ENCODE data around the gene TSPAN18. TPM values are rescaled to one million over a fixed set of nuclear protein-coding genes. Genes with fewer than 3 reads are reported as not detected.

TSPAN18 gene
- total and polyA plus RNA-seq, 2 of the 4 experiments (the other 2 are of a cell fraction), result 0.36 to 1.1 TPM

DNA sequence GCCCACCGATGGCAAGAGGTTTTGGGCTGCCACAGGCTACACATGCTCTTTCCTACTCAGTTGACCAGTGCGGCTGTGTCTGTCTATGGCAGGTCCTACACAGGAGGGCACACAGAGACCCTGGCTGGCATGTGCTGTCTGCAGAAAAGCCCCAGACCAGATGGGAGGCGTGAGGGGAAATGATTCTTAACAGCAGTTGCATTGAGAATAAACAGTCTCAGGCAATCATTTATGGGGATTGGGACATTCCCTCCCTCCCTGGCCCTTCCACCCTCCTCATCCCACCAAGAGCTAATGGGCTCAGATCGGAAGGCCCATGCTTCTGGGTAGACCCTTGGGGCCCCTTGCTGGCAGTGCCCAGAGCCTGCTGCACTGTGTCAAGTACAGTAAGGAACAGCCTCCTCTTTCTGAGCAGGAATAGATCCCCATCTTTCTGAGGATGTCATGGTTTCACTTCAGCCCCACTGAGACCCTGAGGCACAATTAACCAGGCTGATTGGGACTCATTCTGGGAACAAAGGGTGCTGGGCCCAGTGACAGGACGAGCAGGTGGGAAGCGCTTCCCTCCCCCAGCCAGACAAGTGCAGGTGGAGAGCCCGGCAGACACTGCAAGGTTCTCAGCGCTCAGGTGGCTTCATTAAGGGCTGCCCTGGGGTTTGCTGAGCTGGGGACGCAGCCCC lies 28.3 kb downstream of the TSPAN18 start:
- peaks cover 9% of the 10 kb centered on the region; the same call in 1 of the 2 replicates for H3K4me1 ChIP-seq (ENCODE audit: control insufficient read depth, insufficient read depth, low read length)
- no peak overlapping the region for H2BK20ac ChIP-seq (ENCODE audit: low read depth, low read length)
- H2BK15ac ChIP-seq (ENCODE audit: low read depth, low read length), result no peak overlapping the region
- dilution Hi-C loops (cut with HindIII; ENCODE audit: low sequenced_read_pairs, unreplicated experiment) (loop anchor here (25.0 kb wide), 1 partner anchor 132 kb away; no protein-coding TSS in a partner anchor), intact Hi-C loops (cut with micrococcal nuclease) (no loop called here), in situ Hi-C loops (cut with MboI; ENCODE audit: low sequenced_read_pairs) (no loop called here)
- no peaks in the 10 kb centered on the region for H4K20me1 ChIP-seq (ENCODE audit: insufficient read depth, low read length)
- H2BK120ac ChIP-seq (ENCODE audit: low read depth, low read length), result no peak overlapping the region
- no peak overlapping the region for H3K4me3 ChIP-seq (ENCODE audit: insufficient read depth, low read depth, low read length)
- H3K27ac ChIP-seq (ENCODE audit: insufficient read depth, low read length), result no peak overlapping the region
- H3K36me3 ChIP-seq (ENCODE audit: control insufficient read depth, insufficient read depth, low read length), result no peaks in the 10 kb centered on the region
- H3K9me1 ChIP-seq (ENCODE audit: insufficient read depth, low read length), result no peaks in the 10 kb centered on the region
- no peaks in the 10 kb centered on the region for H3K9me3 ChIP-seq (ENCODE audit: control insufficient read depth, insufficient read depth, low read length)
- no peaks in the 10 kb centered on the region for H3K79me1 ChIP-seq (ENCODE audit: low read depth in 1 of 2, low read length in 2 of 2)
- H3K14ac ChIP-seq (replicated peaks; ENCODE audit: low read depth, low read length), result no peak overlapping the region
- H2BK5ac ChIP-seq (ENCODE audit: low read depth, low read length, poor library complexity, severe bottlenecking), result no peak overlapping the region
- ChIA-PET POLR2A (ENCODE audit: unreplicated experiment) (no interaction called here), CTCF (no interaction called here)
- no peak overlapping the region for H3K4me2 ChIP-seq (ENCODE audit: low read depth, low read length)
- no peak for DNase-seq
- no TSS peak for BruUV-seq (replicated peaks)
- WGBS, 2 experiments (ENCODE audit: extremely low coverage in 2 of 2, insufficient read length in 1 of 2), result 48% methylated on average over 5 of the region's 9 CpGs; no CpG with 5 or more reads in 1 of the 2 experiments
- H3K4ac ChIP-seq (ENCODE audit: low read depth, low read length), result no peak overlapping the region
- TF ChIP-seq NFE2L2 (IDR thresholded peaks at IDR 0.05; ENCODE audit: low read depth, low read length) (no peak), CEBPB (IDR thresholded peaks at IDR 0.05; ENCODE audit: low read depth, low read length) (no peak), MAFK (IDR thresholded peaks at IDR 0.05; ENCODE audit: low read depth, low read length) (no peak), MXI1 (IDR thresholded peaks at IDR 0.05; ENCODE audit: borderline replicate concordance, low read depth, low read length) (no peak), RFX5 (IDR thresholded peaks at IDR 0.05; ENCODE audit: low read depth, low read length) (no peak), CHD1 (IDR thresholded peaks at IDR 0.05; ENCODE audit: low read depth, low read length) (no peak), RAD21 (IDR thresholded peaks at IDR 0.05; ENCODE audit: low read length) (no peak), BHLHE40 (IDR thresholded peaks at IDR 0.05; ENCODE audit: low read depth, low read length) (no peak), USF2 (IDR thresholded peaks at IDR 0.05; ENCODE audit: low read depth, low read length) (no peak), RCOR1 (IDR thresholded peaks at IDR 0.05; ENCODE audit: insufficient replicate concordance, low read length) (no peak), SMC3 (IDR thresholded peaks at IDR 0.05; ENCODE audit: low read depth, low read length) (no peak), POLR2A (IDR thresholded peaks at IDR 0.05; ENCODE audit: low read depth, low read length) (no peak), FOS (IDR thresholded peaks at IDR 0.05; ENCODE audit: low read depth, low read length) (no peak), MAZ (IDR thresholded peaks at IDR 0.05; ENCODE audit: borderline replicate concordance, low read depth, low read length) (no peak)
- TF ChIP-seq, protein P1, sequence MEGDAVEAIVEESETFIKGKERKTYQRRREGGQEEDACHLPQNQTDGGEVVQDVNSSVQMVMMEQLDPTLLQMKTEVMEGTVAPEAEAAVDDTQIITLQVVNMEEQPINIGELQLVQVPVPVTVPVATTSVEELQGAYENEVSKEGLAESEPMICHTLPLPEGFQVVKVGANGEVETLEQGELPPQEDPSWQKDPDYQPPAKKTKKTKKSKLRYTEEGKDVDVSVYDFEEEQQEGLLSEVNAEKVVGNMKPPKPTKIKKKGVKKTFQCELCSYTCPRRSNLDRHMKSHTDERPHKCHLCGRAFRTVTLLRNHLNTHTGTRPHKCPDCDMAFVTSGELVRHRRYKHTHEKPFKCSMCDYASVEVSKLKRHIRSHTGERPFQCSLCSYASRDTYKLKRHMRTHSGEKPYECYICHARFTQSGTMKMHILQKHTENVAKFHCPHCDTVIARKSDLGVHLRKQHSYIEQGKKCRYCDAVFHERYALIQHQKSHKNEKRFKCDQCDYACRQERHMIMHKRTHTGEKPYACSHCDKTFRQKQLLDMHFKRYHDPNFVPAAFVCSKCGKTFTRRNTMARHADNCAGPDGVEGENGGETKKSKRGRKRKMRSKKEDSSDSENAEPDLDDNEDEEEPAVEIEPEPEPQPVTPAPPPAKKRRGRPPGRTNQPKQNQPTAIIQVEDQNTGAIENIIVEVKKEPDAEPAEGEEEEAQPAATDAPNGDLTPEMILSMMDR (conservative IDR thresholded peaks at IDR 0.05; ENCODE audit: low read depth, low read length), result no peak
- TF ChIP-seq, protein P2, sequence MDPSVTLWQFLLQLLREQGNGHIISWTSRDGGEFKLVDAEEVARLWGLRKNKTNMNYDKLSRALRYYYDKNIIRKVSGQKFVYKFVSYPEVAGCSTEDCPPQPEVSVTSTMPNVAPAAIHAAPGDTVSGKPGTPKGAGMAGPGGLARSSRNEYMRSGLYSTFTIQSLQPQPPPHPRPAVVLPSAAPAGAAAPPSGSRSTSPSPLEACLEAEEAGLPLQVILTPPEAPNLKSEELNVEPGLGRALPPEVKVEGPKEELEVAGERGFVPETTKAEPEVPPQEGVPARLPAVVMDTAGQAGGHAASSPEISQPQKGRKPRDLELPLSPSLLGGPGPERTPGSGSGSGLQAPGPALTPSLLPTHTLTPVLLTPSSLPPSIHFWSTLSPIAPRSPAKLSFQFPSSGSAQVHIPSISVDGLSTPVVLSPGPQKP (IDR thresholded peaks at IDR 0.05; ENCODE audit: borderline replicate concordance, low read depth, low read length), result no peak
- H2AFZ ChIP-seq (replicated peaks; ENCODE audit: low read length, poor library complexity), result no peak overlapping the region
- no peak overlapping the region for H3K56ac ChIP-seq (ENCODE audit: extremely low read depth, insufficient read depth, low read length)
- H4K8ac ChIP-seq (ENCODE audit: low read depth in 2 of 2, low read length in 2 of 2), result no peak overlapping the region
- no peak overlapping the region for H2AK9ac ChIP-seq (replicated peaks; ENCODE audit: low read depth, low read length, poor library complexity)
- no peak overlapping the region for H4K91ac ChIP-seq (ENCODE audit: insufficient read depth, low read depth, low read length)
- no peak overlapping the region; the same call in 1 of the 2 replicates for H4K5ac ChIP-seq (ENCODE audit: low read depth, low read length)
- peaks cover 11% of the 10 kb centered on the region for H3K27me3 ChIP-seq (ENCODE audit: control insufficient read depth, insufficient read depth, low read length)
- H3K18ac ChIP-seq (ENCODE audit: low read depth, low read length), result no peak overlapping the region; the same call in 1 of the 2 replicates
- no peak overlapping the region for H3K9ac ChIP-seq (ENCODE audit: low read depth, low read length)
- H3K23ac ChIP-seq (ENCODE audit: low read depth, low read length), result no peak overlapping the region
- H2AK5ac ChIP-seq (ENCODE audit: low read depth, low read length), result no peak overlapping the region; the same call in 1 of the 2 replicates
- ATAC-seq (ENCODE audit: low read depth), result peak; percentile 30

Measured in IMR-90 (cell line).